BJ (cell line): Measurements from ENCODE around the gene SLC4A8. TPM values are rescaled to one million over a fixed set of nuclear protein-coding genes. Genes with fewer than 3 reads are reported as not detected.

Experiments used
- CTCF ChIA-PET: fragments of 350-600 bp; formaldehyde crosslinking; extraction: SDS; loops from one replicate; lab custom pipeline; 2021; ENCODE audit warnings: antibody characterized with exemption, inconsistent platforms; lab: Yijun Ruan, JAX
- POLR2A ChIA-PET: fragments of 300-600 bp; sonication (Branson Sonifier 250); formaldehyde crosslinking; extraction: SDS; loops from one replicate; lab custom pipeline; 2021; ENCODE audit warnings: antibody characterized with exemption; lab: Charles Lee
- DNase-seq: peaks from one replicate; pipeline ENCODE4 v3.0.0-alpha.2; 2011; ENCODE audit warnings: low read depth
- H3K27me3 ChIP-seq: 2 replicates; pipeline ENCODE4 v1.6.0; 2011; ENCODE audit warnings: low read length; ENCODE audit not compliant: control insufficient read depth, insufficient read depth
- H3K36me3 ChIP-seq: 2 replicates; pipeline ENCODE4 v1.5.1; 2011; ENCODE audit warnings: low read length; ENCODE audit not compliant: control insufficient read depth, insufficient read depth
- H3K4me3 ChIP-seq: 2 replicates; pipeline ENCODE4 v1.5.1; 2011; ENCODE audit warnings: low read depth, mild to moderate bottlenecking, control low read depth, low read length
- CTCF ChIP-seq: IDR thresholded peaks from 2 replicates; pipeline ENCODE4 v1.5.1; 2011; ENCODE audit warnings: low read depth, mild to moderate bottlenecking, control low read depth, inconsistent platforms, low read length, moderate library complexity; ENCODE audit not compliant: insufficient read depth
- polyA plus RNA-seq: library from polyadenylated mRNA; depleted of rRNA; stranded (reverse); fragments of >200 nt; gene quantifications from 2 replicates; pipeline ENCODE4 v1.2.3, GENCODE V29; 2011

Gene SLC4A8
- polyA plus RNA-seq, 1 experiment, result 4.9 TPM

GRCh38 chr12:51529651-51529970, 105.0 kb downstream of the SLC4A8 start:
- no peak for DNase-seq
- H3K27me3 ChIP-seq, result no peaks in the 10 kb centered on the region
- no peak for TF ChIP-seq CTCF
- no peak overlapping the region for H3K4me3 ChIP-seq
- CTCF ChIA-PET, result interaction anchor here (4.2 kb wide), 1 partner anchor 108 kb away, joined by 82 read pairs; the partner anchor contains the start of gene SLC4A8
- no peaks in the 10 kb centered on the region for H3K36me3 ChIP-seq
- POLR2A ChIA-PET, result no interaction called here

GRCh38 chr12:51530208-51530607, 105.6 kb downstream of the SLC4A8 start:
- no peak for DNase-seq
- TF ChIP-seq CTCF, result no peak
- Histone ChIP-seq H3K4me3 (no peak overlapping the region), H3K36me3 (no peaks in the 10 kb centered on the region), H3K27me3 (no peaks in the 10 kb centered on the region)
- POLR2A ChIA-PET, result no interaction called here
- CTCF ChIA-PET, result interaction anchor here (1.0 to 4.2 kb wide), 4 partner anchors 10 to 294 kb away, joined by 3 to 82 read pairs (median 10); partner anchors contain the start of gene SLC4A8

- H3K36me3 ChIP-seq, result no peaks in the 10 kb centered on the region
- ChIA-PET POLR2A (no interaction called here), CTCF (interaction anchor here (0.6 to 4.2 kb wide), 33 partner anchors 8 to 713 kb away, joined by 3 to 82 read pairs (median 4); partner anchors contain the start of gene SLC4A8)
- no peak for DNase-seq
- no peak for TF ChIP-seq CTCF
- no peaks in the 10 kb centered on the region for H3K27me3 ChIP-seq
- H3K4me3 ChIP-seq, result no peak overlapping the region
Measured at GRCh38 chr12:51531284-51531977, 106.8 kb downstream of the SLC4A8 start.

- ChIA-PET CTCF (interaction anchor here (0.6 to 4.2 kb wide), 36 partner anchors 8 to 714 kb away, joined by 3 to 82 read pairs (median 4); partner anchors contain the start of gene SLC4A8), POLR2A (no interaction called here)
- TF ChIP-seq CTCF, result peak; percentile 96
- DNase-seq, result no peak
- H3K27me3 ChIP-seq, result no peaks in the 10 kb centered on the region
- no peaks in the 10 kb centered on the region for H3K36me3 ChIP-seq
- no peak overlapping the region for H3K4me3 ChIP-seq
Measured at GRCh38 chr12:51531978-51532497, 107.4 kb downstream of the SLC4A8 start.

GRCh38 chr12:51533799-51534198, 109.2 kb downstream of the SLC4A8 start:
- TF ChIP-seq CTCF, result 0 out of 2 replicates have a peak, but pooled peaks have one; percentile 24
- POLR2A ChIA-PET, result no interaction called here
- H3K27me3 ChIP-seq, result no peaks in the 10 kb centered on the region
- no peak overlapping the region for H3K4me3 ChIP-seq
- CTCF ChIA-PET, result interaction anchor here (0.8 to 4.2 kb wide), 10 partner anchors 9 to 341 kb away, joined by 3 to 82 read pairs (median 5); partner anchors contain the start of gene SLC4A8
- no peaks in the 10 kb centered on the region for H3K36me3 ChIP-seq
- DNase-seq, result no peak
